HCT116 (cell line): ENCODE data around the gene MAML3. TPM values are rescaled to one million over a fixed set of nuclear protein-coding genes. Genes with fewer than 3 reads are reported as not detected.

ENCODE experiments used
- ATAC-seq: fragments of 200-7000 bp; cut with Tn5 transposase; 2 replicates; pipeline ENCODE4 v1.9.1; 2020; ENCODE audit warnings: mild to moderate bottlenecking, moderate library complexity
- BruUV-seq: library from RNA; stranded (reverse); fragments of 400-500 nt; replicated peaks from 2 replicates; lab custom pipeline; 2021; lab: Mats Ljungman, UMichigan
- CTCF ChIA-PET: fragments of 300-600 bp; sonication (Branson Sonifier 250); formaldehyde crosslinking; loops from one replicate; lab custom pipeline; 2021; ENCODE audit warnings: antibody characterized with exemption; lab: Charles Lee
- POLR2A ChIA-PET: fragments of 300-600, 350-600 bp; sonication (Branson Sonifier 250); formaldehyde crosslinking; loops from one replicate; lab custom pipeline; 2021; ENCODE audit warnings: antibody characterized with exemption; lab: Charles Lee
- RAD21 ChIA-PET, 2 experiments: fragments of 300-600 bp; sonication (Branson Sonifier 250); formaldehyde crosslinking; loops; one replicate each; lab custom pipeline; 2023; ENCODE audit warnings: low total read pairs in 2 of 2; ENCODE audit not compliant: uncharacterized antibody in 2 of 2, unreplicated experiment in 2 of 2, low non-redundant PET in 1 of 2; lab: Charles Lee
- DNase-seq: peaks from one replicate; pipeline ENCODE4 v3.0.0-alpha.2; 2010; ENCODE audit warnings: low read depth, low spot score
- H2AFZ ChIP-seq: fragments of 200-600 bp; shearing (Covaris generic), sonication (generic); 2 replicates; pipeline ENCODE4 v1.6.1; 2017; ENCODE audit warnings: low read depth, mixed run types, mixed read lengths, antibody characterized with exemption, low read length; ENCODE audit not compliant: poor library complexity, severe bottlenecking
- H3K27ac ChIP-seq: 2 replicates; pipeline ENCODE4 v1.5.1; 2012; ENCODE audit warnings: low read depth, low read length
- H3K27me3 ChIP-seq: fragments of 200-600 bp; sonication (generic); 2 replicates; pipeline ENCODE4 v1.6.1; 2016; ENCODE audit warnings: mixed run types, low read length, mixed read lengths; ENCODE audit not compliant: insufficient read depth
- H3K36me3 ChIP-seq, 2 experiments: fragments of 200-500 bp in 1 of 2; fragments of 200-600 bp in 1 of 2; sonication (Bioruptor generic) in 1 of 2; sonication (generic) in 1 of 2; 2 replicates each; pipeline versions ENCODE4 v1.5.1 to v1.6.1; 2014 to 2016; ENCODE audit warnings: low read length in 2 of 2, inconsistent platforms in 1 of 2, mixed read lengths in 1 of 2, mixed run types in 1 of 2; ENCODE audit not compliant: insufficient read depth in 2 of 2, control insufficient read depth in 1 of 2
- H3K4me1 ChIP-seq, 2 experiments: fragments of 200-600 bp in 1 of 2; sonication (generic) in 1 of 2; 2 replicates each; pipeline versions ENCODE4 v1.5.1 to v1.6.1; 2012 to 2017; ENCODE audit warnings: low read length in 2 of 2, inconsistent platforms in 1 of 2, mild to moderate bottlenecking in 1 of 2, mixed read lengths in 1 of 2, mixed run types in 1 of 2, moderate library complexity in 1 of 2; ENCODE audit not compliant: insufficient read depth in 2 of 2, control insufficient read depth in 1 of 2
- H3K4me2 ChIP-seq: fragments of 200-600 bp; sonication (generic); 2 replicates; pipeline ENCODE4 v1.6.1; 2017; ENCODE audit warnings: mixed run types, low read length, mixed read lengths
- H3K4me3 ChIP-seq, 2 experiments: fragments of 200-600 bp in 1 of 2; sonication (generic) in 1 of 2; replicated peaks in 1 of 2; 2 replicates each; pipeline ENCODE4 v1.5.1; 2011 to 2016; ENCODE audit warnings: low read length in 2 of 2, control low read depth in 1 of 2, low read depth in 1 of 2, mild to moderate bottlenecking in 1 of 2, mixed read lengths in 1 of 2, mixed run types in 1 of 2
- H3K79me2 ChIP-seq: fragments of 200-600 bp; sonication (generic); 2 replicates; pipeline ENCODE4 v1.6.1; 2017; ENCODE audit warnings: mild to moderate bottlenecking, mixed run types, low read length, moderate library complexity, mixed read lengths; ENCODE audit not compliant: insufficient read depth
- H3K9ac ChIP-seq: fragments of 200-600 bp; sonication (generic); 2 replicates; pipeline ENCODE4 v1.6.1; 2016; ENCODE audit warnings: low read length, mixed read lengths
- H3K9me2 ChIP-seq: fragments of 200-600 bp; sonication (generic), shearing (Covaris generic); 2 replicates; pipeline ENCODE4 v1.6.1; 2017; ENCODE audit warnings: mixed run types, mild to moderate bottlenecking, moderate library complexity; ENCODE audit not compliant: insufficient read depth
- H3K9me3 ChIP-seq, 2 experiments: fragments of 200-500 bp in 1 of 2; fragments of 200-600 bp in 1 of 2; sonication (Bioruptor generic) in 1 of 2; sonication (generic) in 1 of 2; 2 replicates each; pipeline ENCODE4 v1.6.1; 2014 to 2017; ENCODE audit warnings: low read length in 2 of 2, mixed read lengths in 2 of 2, inconsistent platforms in 1 of 2, low read depth in 1 of 2, mild to moderate bottlenecking in 1 of 2, mixed run types in 1 of 2, moderate library complexity in 1 of 2; ENCODE audit not compliant: control insufficient read depth in 1 of 2, insufficient read depth in 1 of 2
- H4K20me1 ChIP-seq: fragments of 200-600 bp; sonication (generic), shearing (Covaris generic); 2 replicates; pipeline ENCODE4 v1.6.1; 2017; ENCODE audit warnings: mixed run types, mild to moderate bottlenecking, moderate library complexity; ENCODE audit not compliant: insufficient read depth
- CEBPB ChIP-seq: IDR thresholded peaks from 2 replicates; pipeline ENCODE4 v1.6.1; 2012; ENCODE audit warnings: low read depth
- EGR1 ChIP-seq: IDR thresholded peaks from 2 replicates; pipeline ENCODE4 v1.6.1; 2012; ENCODE audit warnings: low read depth
- ELF1 ChIP-seq: IDR thresholded peaks from 2 replicates; pipeline ENCODE4 v1.6.1; 2012; ENCODE audit warnings: low read depth, borderline replicate concordance
- EZH2phosphoT487 ChIP-seq: fragments of 200-600 bp; IDR thresholded peaks from 2 replicates; pipeline ENCODE4 v1.6.1; 2018; ENCODE audit warnings: antibody characterized with exemption, borderline replicate concordance
- JUND ChIP-seq: IDR thresholded peaks from 2 replicates; pipeline ENCODE4 v1.6.1; 2012
- RAD21 ChIP-seq: IDR thresholded peaks from 2 replicates; pipeline ENCODE4 v1.6.1; 2012; ENCODE audit warnings: low read depth, mild to moderate bottlenecking
- SIN3A ChIP-seq: IDR thresholded peaks from 2 replicates; pipeline ENCODE4 v1.6.1; 2012; ENCODE audit warnings: low read depth
- SP1 ChIP-seq: IDR thresholded peaks from 2 replicates; pipeline ENCODE4 v1.6.1; 2012; ENCODE audit warnings: low read depth
- SRF ChIP-seq: IDR thresholded peaks from 2 replicates; pipeline ENCODE4 v1.6.1; 2012; ENCODE audit warnings: low read depth
- TCF7L2 ChIP-seq: IDR thresholded peaks from 2 replicates; pipeline ENCODE4 v1.7.0; 2011; ENCODE audit warnings: borderline replicate concordance, inconsistent platforms; ENCODE audit not compliant: insufficient read depth, insufficient read length; ENCODE audit errors: extremely low read depth
- ZFX ChIP-seq: fragments of 450-650 bp; IDR thresholded peaks from 2 replicates; pipeline ENCODE4 v1.6.1; 2017
- intact Hi-C: fragments of 100-400 bp; cut with micrococcal nuclease; formaldehyde crosslinking; loops from 2 replicates; pipeline ENCODE4 v1.10.0; 2022
- total RNA-seq: library from RNA; stranded (reverse); gene quantifications from one replicate; pipeline ENCODE4 v1.2.1, GENCODE V29; 2021; ENCODE audit not compliant: unreplicated experiment
- TF ChIP-seq, protein P1 (sequence below): IDR thresholded peaks from 2 replicates; pipeline ENCODE4 v1.6.1; 2012
- TF ChIP-seq, protein P2 (sequence below): IDR thresholded peaks from 2 replicates; pipeline ENCODE4 v1.6.1; 2012
- TF ChIP-seq, protein P3 (sequence below): IDR thresholded peaks from 2 replicates; pipeline ENCODE4 v1.6.1; 2012; ENCODE audit warnings: low read depth

The MAML3 gene
- total RNA-seq, 1 experiment from 2014 or later, result 3.1 TPM

DNA sequence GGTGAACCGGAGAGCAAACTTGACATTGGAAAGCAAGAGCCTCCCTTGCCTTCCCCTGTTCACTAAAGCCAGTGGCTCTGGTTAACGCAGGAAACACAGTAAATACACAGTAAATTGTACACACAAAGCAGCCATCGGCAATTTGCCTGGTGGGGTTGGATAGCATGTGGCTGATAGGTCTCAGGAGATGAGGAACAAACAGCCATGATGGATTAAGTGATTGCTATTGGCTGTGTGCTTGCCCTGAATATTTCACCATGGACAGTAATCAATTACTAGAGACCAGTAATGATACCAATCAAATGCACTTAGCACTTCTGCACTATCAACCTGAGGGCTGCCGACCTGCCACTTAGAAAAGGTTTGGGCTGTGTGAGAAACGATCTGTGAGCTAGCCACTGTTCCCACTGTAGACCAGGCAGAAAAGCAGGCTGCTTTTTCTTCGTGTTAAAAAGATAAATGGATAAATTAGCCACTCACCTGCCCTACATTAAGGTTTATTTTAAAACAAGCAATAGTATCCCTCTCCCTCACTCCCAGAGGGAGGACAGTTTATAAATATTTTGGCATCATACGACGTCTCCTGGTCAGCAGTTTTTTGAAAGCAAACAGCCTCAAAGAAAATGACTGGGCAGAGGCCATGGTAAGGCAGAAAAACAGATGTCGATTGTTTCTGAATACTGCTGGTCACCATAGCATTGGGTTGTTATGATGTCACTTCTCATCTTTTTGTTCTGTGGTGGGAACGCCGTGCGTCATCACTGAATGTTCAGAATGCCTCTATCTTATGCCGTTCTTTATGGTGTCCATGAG, 167.1 kb downstream of the MAML3 start:
- no TSS peak for BruUV-seq
- H3K79me2 ChIP-seq, result no peaks in the 10 kb centered on the region
- no peaks in the 10 kb centered on the region for H3K36me3 ChIP-seq
- H3K9ac ChIP-seq, result no peak overlapping the region
- H3K9me3 ChIP-seq, result no peaks in the 10 kb centered on the region
- TF ChIP-seq, protein P1, sequence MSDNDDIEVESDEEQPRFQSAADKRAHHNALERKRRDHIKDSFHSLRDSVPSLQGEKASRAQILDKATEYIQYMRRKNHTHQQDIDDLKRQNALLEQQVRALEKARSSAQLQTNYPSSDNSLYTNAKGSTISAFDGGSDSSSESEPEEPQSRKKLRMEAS, result no peak
- no peak for TF ChIP-seq SIN3A
- ATAC-seq, result no peak
- H3K27ac ChIP-seq, result no peak overlapping the region
- no peaks in the 10 kb centered on the region for H3K27me3 ChIP-seq
- no peaks in the 10 kb centered on the region for H3K9me2 ChIP-seq
- no peak overlapping the region for H2AFZ ChIP-seq
- ChIA-PET RAD21 (no interaction called here), CTCF (no interaction called here), POLR2A (no interaction called here)
- intact Hi-C loops, result no loop called here
- no peak for DNase-seq
- H4K20me1 ChIP-seq, result no peaks in the 10 kb centered on the region
- peaks cover 11 to 19% of the 10 kb centered on the region in 2 experiments for H3K4me1 ChIP-seq
- no peak overlapping the region for H3K4me3 ChIP-seq
- H3K4me2 ChIP-seq, result no peak overlapping the region

DNA sequence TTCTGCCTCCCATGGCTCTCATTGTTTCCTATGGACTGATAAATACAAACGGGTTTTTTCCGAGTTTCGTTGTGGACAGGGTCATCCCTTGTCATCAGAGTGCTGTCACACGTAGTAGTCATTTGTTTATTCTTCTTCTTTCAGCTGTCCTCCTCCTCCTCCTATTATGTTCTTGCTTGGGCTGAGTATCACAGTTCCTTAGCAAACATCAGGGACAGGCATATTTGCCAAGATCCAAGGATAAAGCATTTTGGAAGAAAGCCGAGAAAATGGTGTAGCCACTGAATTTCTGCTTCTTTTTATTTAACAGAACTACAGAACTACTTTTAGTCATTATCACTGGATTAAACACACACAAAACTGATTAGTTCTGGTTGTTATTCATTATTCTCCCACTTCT, 167.9 kb downstream of the MAML3 start:
- H3K4me3 ChIP-seq, result no peak overlapping the region
- H3K36me3 ChIP-seq, result no peaks in the 10 kb centered on the region
- POLR2A ChIA-PET, result no interaction called here
- H4K20me1 ChIP-seq, result no peaks in the 10 kb centered on the region
- H3K27ac ChIP-seq, result no peak overlapping the region
- H3K9me2 ChIP-seq, result no peaks in the 10 kb centered on the region
- no peak overlapping the region for H3K4me2 ChIP-seq
- H3K9ac ChIP-seq, result no peak overlapping the region
- H3K79me2 ChIP-seq, result no peaks in the 10 kb centered on the region
- CTCF ChIA-PET, result no interaction called here
- no TSS peak for BruUV-seq
- ATAC-seq (no peak), DNase-seq (no peak)
- no peaks in the 10 kb centered on the region for H3K9me3 ChIP-seq
- H3K27me3 ChIP-seq, result no peaks in the 10 kb centered on the region
- RAD21 ChIA-PET, result no interaction called here
- H2AFZ ChIP-seq, result no peak overlapping the region
- H3K4me1 ChIP-seq, result peaks cover 11 to 19% of the 10 kb centered on the region in 2 experiments
- intact Hi-C loops, result no loop called here
- TF ChIP-seq ZFX (no peak), SP1 (no peak), SIN3A (no peak), CEBPB (no peak), EGR1 (no peak), ELF1 (no peak), TCF7L2 (no peak), JUND (no peak), SRF (no peak), RAD21 (no peak), EZH2phosphoT487 (no peak)
- TF ChIP-seq, protein P2, sequence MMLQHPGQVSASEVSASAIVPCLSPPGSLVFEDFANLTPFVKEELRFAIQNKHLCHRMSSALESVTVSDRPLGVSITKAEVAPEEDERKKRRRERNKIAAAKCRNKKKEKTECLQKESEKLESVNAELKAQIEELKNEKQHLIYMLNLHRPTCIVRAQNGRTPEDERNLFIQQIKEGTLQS, result no peak
- TF ChIP-seq, protein P3, sequence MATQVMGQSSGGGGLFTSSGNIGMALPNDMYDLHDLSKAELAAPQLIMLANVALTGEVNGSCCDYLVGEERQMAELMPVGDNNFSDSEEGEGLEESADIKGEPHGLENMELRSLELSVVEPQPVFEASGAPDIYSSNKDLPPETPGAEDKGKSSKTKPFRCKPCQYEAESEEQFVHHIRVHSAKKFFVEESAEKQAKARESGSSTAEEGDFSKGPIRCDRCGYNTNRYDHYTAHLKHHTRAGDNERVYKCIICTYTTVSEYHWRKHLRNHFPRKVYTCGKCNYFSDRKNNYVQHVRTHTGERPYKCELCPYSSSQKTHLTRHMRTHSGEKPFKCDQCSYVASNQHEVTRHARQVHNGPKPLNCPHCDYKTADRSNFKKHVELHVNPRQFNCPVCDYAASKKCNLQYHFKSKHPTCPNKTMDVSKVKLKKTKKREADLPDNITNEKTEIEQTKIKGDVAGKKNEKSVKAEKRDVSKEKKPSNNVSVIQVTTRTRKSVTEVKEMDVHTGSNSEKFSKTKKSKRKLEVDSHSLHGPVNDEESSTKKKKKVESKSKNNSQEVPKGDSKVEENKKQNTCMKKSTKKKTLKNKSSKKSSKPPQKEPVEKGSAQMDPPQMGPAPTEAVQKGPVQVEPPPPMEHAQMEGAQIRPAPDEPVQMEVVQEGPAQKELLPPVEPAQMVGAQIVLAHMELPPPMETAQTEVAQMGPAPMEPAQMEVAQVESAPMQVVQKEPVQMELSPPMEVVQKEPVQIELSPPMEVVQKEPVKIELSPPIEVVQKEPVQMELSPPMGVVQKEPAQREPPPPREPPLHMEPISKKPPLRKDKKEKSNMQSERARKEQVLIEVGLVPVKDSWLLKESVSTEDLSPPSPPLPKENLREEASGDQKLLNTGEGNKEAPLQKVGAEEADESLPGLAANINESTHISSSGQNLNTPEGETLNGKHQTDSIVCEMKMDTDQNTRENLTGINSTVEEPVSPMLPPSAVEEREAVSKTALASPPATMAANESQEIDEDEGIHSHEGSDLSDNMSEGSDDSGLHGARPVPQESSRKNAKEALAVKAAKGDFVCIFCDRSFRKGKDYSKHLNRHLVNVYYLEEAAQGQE, result no peak
- TF ChIP-seq, protein P1, result no peak
